Bronchial epithelial cell (primary cell): Measurements from ENCODE around the gene KLRC1. TPM values are rescaled to one million over a fixed set of nuclear protein-coding genes. Genes with fewer than 3 reads are reported as not detected.

Source experiments
- DNase-seq: peaks from one replicate; pipeline ENCODE4 v3.0.0-alpha.2; 2010; ENCODE audit warnings: low read depth
- FAIRE-seq: peaks from 2 replicates; lab custom pipeline; 2011; peaks lifted over from hg19 to GRCh38; lab: Jason Lieb, UNC
- H3K27me3 ChIP-seq: 2 replicates; pipeline ENCODE4 v1.5.1; 2011; ENCODE audit warnings: low read length; ENCODE audit not compliant: control insufficient read depth, insufficient read depth
- H3K36me3 ChIP-seq: 2 replicates; pipeline ENCODE4 v1.5.1; 2011; ENCODE audit warnings: low read length; ENCODE audit not compliant: control insufficient read depth, insufficient read depth
- H3K4me3 ChIP-seq: 2 replicates; pipeline ENCODE4 v1.5.1; 2011; ENCODE audit warnings: mild to moderate bottlenecking, low read depth, low read length, control low read depth
- total RNA-seq: library from RNA; depleted of rRNA; stranded (reverse); fragments of >200 nt; gene quantifications from 2 replicates; pipeline ENCODE4 v1.2.1, GENCODE V29; 2014
- TF ChIP-seq, protein P1 (sequence below): IDR thresholded peaks from 2 replicates; pipeline ENCODE4 v1.5.1; 2011; ENCODE audit warnings: mild to moderate bottlenecking, moderate library complexity, low read length, control low read depth, inconsistent platforms; ENCODE audit not compliant: insufficient read depth, severe bottlenecking

KLRC1 gene
- total RNA-seq, 1 donor from 2014 or later, result not detected

DNA sequence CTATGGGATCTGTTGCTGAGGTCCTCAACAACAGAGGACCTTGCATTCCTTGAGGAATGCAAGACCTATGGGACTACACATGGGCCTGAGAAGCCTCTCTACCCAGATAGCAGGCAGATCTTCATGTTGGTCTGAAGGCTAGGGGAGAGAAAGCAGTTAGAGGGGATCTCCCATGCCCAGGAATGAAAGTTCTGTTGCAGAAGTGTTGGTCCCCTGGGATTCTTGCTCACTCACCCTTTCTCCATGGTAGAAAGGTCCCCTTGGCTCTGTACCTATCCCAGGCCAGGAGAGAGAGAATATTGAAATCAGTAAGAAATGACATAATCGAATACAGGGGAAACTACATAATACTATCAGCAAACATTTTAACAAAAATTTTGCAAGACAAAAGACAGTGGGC, 16.5 kb upstream of the KLRC1 start:
- FAIRE-seq (no peak), DNase-seq (no peak)
- TF ChIP-seq, protein P1, sequence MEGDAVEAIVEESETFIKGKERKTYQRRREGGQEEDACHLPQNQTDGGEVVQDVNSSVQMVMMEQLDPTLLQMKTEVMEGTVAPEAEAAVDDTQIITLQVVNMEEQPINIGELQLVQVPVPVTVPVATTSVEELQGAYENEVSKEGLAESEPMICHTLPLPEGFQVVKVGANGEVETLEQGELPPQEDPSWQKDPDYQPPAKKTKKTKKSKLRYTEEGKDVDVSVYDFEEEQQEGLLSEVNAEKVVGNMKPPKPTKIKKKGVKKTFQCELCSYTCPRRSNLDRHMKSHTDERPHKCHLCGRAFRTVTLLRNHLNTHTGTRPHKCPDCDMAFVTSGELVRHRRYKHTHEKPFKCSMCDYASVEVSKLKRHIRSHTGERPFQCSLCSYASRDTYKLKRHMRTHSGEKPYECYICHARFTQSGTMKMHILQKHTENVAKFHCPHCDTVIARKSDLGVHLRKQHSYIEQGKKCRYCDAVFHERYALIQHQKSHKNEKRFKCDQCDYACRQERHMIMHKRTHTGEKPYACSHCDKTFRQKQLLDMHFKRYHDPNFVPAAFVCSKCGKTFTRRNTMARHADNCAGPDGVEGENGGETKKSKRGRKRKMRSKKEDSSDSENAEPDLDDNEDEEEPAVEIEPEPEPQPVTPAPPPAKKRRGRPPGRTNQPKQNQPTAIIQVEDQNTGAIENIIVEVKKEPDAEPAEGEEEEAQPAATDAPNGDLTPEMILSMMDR, result no peak

DNA sequence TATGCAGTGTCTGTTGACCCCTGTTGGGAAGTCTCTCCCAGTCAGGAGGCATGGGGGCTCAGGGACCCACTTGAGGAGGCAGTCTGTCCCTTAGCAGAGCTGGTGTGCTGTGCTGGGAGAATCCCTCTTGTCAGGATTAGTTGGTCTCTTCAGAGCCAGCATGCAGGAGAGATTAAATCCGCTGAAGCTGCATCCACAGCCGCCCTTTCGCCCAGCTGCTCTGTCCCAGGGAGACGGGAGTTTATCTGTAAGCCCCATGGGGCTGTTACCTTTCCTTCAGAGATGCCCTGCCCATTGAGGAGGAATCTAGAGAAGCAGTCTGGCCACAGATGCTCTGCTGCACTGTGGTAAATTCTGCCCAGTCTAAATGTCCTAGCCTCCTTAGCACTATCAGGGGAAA, 13.1 kb upstream of the KLRC1 start:
- TF ChIP-seq, protein P1, result no peak
- no peak overlapping the region for H3K4me3 ChIP-seq
- no peaks in the 10 kb centered on the region for H3K36me3 ChIP-seq
- no peak for DNase-seq
- FAIRE-seq, result no peak
- no peaks in the 10 kb centered on the region for H3K27me3 ChIP-seq

More for the DNA sequence above, 16.5 kb upstream of the KLRC1 start:
- no peak overlapping the region for H3K4me3 ChIP-seq
- no peaks in the 10 kb centered on the region for H3K27me3 ChIP-seq
- H3K36me3 ChIP-seq, result no peaks in the 10 kb centered on the region

DNA sequence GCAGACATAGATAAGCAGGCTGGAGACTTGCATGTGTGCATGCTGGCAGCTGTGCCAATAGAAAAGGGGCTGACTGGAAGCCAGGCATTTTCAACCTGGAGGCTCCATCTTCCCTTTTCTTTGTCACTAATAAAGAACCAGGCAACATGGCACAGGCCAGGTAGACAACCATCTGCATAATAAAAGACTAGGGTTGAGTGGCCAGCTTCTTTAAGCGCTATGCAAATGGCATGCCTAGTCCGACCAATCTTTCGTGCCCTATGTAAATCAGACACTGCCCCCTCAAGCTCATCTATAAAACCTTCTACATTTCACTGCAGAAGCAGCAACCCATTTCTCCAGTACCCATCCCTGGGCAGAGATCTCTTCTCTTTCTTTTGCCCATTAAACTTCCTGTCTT, 4.6 kb upstream of the KLRC1 start:
- Histone ChIP-seq H3K36me3 (no peaks in the 10 kb centered on the region), H3K4me3 (no peak overlapping the region), H3K27me3 (no peaks in the 10 kb centered on the region)
- DNase-seq (no peak), FAIRE-seq (no peak)
- TF ChIP-seq, protein P1, result no peak

DNA sequence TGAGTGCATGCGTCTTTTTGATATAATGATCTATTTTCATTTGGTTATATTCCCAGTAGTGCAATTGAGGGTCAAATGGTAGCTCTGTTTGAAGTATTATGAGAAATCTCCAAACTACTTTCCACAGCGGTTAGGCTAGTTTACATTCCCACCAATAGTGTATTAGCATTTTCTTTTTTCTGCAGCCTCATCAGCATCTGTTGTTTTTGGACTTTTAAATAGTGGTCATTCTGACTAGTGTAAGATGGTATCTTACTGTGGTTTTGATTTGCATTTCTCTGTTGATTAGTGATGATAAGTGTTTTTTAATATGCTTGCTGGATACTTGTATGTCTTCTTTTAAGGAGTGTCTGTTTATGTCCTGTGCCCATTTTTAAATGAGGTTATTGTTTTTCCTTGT, 3.7 kb upstream of the KLRC1 start:
- DNase-seq (no peak), FAIRE-seq (no peak)
- no peaks in the 10 kb centered on the region for H3K27me3 ChIP-seq

DNA sequence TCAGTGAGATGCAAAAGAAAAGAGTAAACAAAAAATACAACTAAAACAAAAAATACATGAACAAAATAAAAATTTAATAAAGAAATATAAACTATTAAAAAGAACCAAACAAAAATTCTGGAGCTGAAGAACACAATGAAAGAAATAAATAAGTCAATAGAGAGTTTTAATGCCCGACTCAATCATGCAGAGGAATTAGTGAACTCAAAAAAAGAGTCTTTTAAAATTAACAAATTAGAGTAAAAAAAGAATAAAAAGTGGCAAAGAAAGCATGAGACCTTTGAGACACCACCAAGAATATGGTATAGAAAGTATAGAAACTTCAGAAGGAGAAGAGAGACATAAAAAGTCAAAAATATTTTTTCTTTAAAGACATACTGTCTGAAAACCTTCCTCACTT, 2.6 kb upstream of the KLRC1 start:
- FAIRE-seq (no peak), DNase-seq (no peak)
- Histone ChIP-seq H3K27me3 (no peaks in the 10 kb centered on the region), H3K4me3 (no peak overlapping the region), H3K36me3 (no peaks in the 10 kb centered on the region)
- TF ChIP-seq, protein P1, result no peak

More for the DNA sequence above, 3.7 kb upstream of the KLRC1 start:
- TF ChIP-seq, protein P1, result no peak
- Histone ChIP-seq H3K36me3 (no peaks in the 10 kb centered on the region), H3K4me3 (no peak overlapping the region)

DNA sequence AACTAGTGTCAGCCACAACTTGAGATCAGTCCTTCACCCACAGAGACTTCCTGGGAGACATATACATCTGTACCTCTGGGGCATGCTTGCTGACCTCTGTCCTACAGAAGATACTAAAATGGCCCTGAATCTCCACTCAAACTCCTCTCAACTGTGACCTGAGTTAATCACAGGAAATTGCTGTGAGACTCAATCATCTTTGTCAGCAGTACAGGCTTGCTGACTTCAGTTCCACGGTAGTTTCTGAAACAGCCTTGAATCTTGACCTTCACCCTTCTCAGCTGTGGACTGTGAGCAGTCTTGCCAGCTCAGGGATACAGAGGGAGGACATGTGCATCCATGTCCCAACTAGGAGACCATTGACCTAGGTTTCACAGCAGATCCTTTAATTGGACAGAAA, 1.4 kb upstream of the KLRC1 start:
- H3K36me3 ChIP-seq, result no peaks in the 10 kb centered on the region
- no peaks in the 10 kb centered on the region for H3K27me3 ChIP-seq
- FAIRE-seq, result peak; percentile 43
- TF ChIP-seq, protein P1, result no peak
- no peak overlapping the region for H3K4me3 ChIP-seq
- DNase-seq, result peak; percentile 53
